K562 (cell line): Measurements from ENCODE around the gene ARL4C.

Experiments used
- CBX1 ChIP-seq: sonication (generic); IDR thresholded peaks from 2 replicates; pipeline ENCODE4 v1.6.1; 2016; ENCODE audit warnings: antibody characterized with exemption, low read depth, mild to moderate bottlenecking
- ELF4 ChIP-seq: fragments of 450-650 bp; formaldehyde crosslinking; IDR thresholded peaks from 2 replicates; pipeline ENCODE4 v1.4.0; 2022; ENCODE audit warnings: missing genetic modification characterization
- RAD21 ChIP-seq, 2 experiments: fragments of 250-450 bp in 1 of 2; fragments of 450-650 bp in 1 of 2; sonication (Bioruptor Pico) in 1 of 2; formaldehyde crosslinking in 1 of 2; IDR thresholded peaks in 1 of 2; conservative IDR thresholded peaks in 1 of 2; 2 replicates each; pipeline versions ENCODE4 v1.4.0 to v1.8.0; 2020 to 2022; ENCODE audit warnings: mild to moderate bottlenecking in 2 of 2, moderate library complexity in 1 of 2
- RAD51 ChIP-seq: fragments of 450-650 bp; IDR thresholded peaks from 2 replicates; pipeline ENCODE4 v1.7.1; 2016; ENCODE audit warnings: low read depth, mild to moderate bottlenecking, borderline replicate concordance
- ZBTB1 ChIP-seq: sonication (generic); formaldehyde crosslinking; IDR thresholded peaks from 2 replicates; pipeline ENCODE4 v1.8.1; 2023; ENCODE audit warnings: missing genetic modification reagents, low read depth, mild to moderate bottlenecking, borderline replicate concordance
- ZNF212 ChIP-seq: fragments of 450-650 bp; formaldehyde crosslinking; IDR thresholded peaks from 2 replicates; pipeline ENCODE4 v1.4.0; 2020; ENCODE audit warnings: mild to moderate bottlenecking
- ZNF695 ChIP-seq: fragments of 450-650 bp; formaldehyde crosslinking; IDR thresholded peaks from 2 replicates; pipeline ENCODE4 v1.4.0; 2020; ENCODE audit warnings: mild to moderate bottlenecking, moderate library complexity
- TF ChIP-seq, protein P1 (sequence below): fragments of 250-450 bp; sonication (Bioruptor Pico); IDR thresholded peaks from 2 replicates; pipeline ENCODE4 v1.8.0; 2021; ENCODE audit warnings: moderate library complexity, mild to moderate bottlenecking, inconsistent platforms

DNA sequence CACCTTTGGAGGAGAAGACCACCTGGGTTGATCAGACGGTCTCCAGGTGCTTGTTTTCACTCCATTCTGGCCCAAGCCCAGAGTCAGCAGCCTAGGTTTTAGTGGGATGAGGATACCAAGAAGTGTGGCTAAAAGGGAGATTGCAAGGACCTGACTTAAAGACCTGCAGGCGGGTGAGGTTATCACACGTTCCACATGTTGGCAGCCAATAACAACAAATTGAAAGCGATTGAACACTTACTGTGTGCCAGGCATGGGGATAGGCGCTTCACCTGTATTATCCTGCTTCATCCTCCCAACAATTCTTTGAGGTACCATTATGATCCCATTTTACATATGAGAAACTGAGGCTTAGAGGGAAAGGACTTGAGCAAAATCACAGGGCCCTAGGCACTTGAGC, 5.0 kb downstream of the ARL4C start:
- TF ChIP-seq ZNF695: no peak
- TF ChIP-seq CBX1: no peak
- TF ChIP-seq ZBTB1 (CRISPR knock-in tag): no peak
- TF ChIP-seq, protein P1, sequence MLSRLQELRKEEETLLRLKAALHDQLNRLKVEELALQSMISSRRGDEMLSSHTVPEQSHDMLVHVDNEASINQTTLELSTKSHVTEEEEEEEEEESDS (CRISPR knock-in tag): no peak
- no peak for TF ChIP-seq RAD21 (CRISPR knock-in tag; conservative IDR thresholded peaks at IDR 0.05 in 1 of 2, IDR thresholded peaks at IDR 0.05 in 1 of 2)
- TF ChIP-seq ZNF212 (CRISPR knock-in tag): no peak
- no peak for TF ChIP-seq RAD51
- no peak for TF ChIP-seq ELF4
